Measurements from ENCODE around the gene ESRP2.
A peak's percentile ranks its signal among the peaks of the same experiment; 100 is the strongest.

The ESRP2 gene

DNA sequence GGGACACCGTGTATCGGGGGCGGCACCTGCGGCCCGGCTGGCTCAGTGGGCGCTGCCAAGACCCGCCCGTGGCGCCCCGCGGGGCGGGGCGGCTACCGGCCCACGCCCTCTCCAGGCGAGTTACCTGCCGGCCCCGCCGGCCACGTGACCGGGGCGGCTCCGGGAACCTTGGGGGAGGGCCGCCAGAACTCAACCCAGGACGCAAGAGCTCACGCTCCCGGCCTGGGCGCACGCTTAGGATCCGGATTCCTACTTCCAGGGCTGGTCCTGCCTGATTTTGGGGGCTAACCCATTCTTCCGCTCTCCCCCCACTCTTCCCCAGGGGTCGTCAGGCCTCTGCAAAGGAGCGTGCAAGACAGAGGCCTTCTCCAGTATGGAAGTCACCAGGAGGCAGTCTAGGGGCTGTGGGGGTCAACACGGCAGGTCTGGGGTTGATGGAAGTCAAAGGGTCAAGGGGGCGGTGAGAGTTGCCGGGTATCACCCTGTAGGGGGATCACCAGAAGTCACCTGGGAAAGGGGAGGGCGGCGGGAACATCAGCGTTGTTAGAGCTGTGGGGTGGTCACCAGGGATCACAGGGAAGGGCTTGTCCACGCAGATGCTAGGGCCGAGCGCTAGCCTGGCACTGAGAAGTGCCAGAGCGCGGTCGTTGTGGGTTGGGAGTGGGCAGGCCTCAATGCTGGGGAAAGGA, 354 bp upstream of the ESRP2 start:
- peak overlapping the region; percentile 97 for H3K27ac ChIP-seq
- TF ChIP-seq, protein P1, sequence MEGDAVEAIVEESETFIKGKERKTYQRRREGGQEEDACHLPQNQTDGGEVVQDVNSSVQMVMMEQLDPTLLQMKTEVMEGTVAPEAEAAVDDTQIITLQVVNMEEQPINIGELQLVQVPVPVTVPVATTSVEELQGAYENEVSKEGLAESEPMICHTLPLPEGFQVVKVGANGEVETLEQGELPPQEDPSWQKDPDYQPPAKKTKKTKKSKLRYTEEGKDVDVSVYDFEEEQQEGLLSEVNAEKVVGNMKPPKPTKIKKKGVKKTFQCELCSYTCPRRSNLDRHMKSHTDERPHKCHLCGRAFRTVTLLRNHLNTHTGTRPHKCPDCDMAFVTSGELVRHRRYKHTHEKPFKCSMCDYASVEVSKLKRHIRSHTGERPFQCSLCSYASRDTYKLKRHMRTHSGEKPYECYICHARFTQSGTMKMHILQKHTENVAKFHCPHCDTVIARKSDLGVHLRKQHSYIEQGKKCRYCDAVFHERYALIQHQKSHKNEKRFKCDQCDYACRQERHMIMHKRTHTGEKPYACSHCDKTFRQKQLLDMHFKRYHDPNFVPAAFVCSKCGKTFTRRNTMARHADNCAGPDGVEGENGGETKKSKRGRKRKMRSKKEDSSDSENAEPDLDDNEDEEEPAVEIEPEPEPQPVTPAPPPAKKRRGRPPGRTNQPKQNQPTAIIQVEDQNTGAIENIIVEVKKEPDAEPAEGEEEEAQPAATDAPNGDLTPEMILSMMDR (conservative IDR thresholded peaks at IDR 0.05) = no peak
- TF ChIP-seq ZFX (IDR thresholded peaks at IDR 0.05) = no peak

DNA sequence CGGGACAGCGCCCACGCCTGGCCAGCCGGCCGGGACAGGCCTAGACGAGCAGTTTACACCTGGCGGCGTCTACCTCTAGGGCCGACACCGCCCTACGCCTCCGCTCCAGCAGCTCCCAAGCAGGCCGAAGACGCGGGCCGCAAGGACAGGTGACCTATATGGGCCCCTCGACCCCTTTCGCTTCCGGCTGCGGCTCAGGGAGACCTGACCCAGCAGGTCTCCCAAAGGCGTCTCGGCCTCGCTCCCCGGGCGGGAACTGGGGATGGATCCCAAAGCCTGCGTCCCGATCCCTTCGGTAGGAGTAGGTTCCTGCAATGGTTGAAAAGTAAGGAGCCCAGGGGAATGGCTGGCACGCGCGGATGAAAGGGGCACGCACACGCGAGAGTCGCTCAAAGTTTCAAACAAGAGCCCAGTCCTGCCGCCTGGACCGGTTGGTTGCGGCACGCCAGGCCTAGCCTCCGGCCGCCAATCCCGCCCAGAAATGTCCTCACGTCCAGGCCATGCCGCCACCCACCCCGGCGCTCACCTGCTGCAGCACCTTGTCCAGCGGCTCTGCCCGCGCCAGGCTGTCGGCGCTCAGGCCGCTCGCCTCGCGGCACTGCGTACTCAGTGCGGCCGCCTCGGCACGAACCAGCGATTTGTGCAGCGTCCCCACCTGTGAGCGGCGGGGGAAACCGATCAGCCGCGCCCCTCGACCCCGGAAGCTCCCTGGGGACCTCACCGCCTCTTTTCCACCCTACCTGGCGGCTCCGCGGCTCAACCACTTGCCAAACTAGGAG, 630 bp downstream of the ESRP2 start:
- H3K27ac ChIP-seq = peak overlapping the region; percentile 97
- TF ChIP-seq, protein P1 (conservative IDR thresholded peaks at IDR 0.05) = peak; percentile 61
- TF ChIP-seq ZFX (IDR thresholded peaks at IDR 0.05) = peak; percentile 82

DNA sequence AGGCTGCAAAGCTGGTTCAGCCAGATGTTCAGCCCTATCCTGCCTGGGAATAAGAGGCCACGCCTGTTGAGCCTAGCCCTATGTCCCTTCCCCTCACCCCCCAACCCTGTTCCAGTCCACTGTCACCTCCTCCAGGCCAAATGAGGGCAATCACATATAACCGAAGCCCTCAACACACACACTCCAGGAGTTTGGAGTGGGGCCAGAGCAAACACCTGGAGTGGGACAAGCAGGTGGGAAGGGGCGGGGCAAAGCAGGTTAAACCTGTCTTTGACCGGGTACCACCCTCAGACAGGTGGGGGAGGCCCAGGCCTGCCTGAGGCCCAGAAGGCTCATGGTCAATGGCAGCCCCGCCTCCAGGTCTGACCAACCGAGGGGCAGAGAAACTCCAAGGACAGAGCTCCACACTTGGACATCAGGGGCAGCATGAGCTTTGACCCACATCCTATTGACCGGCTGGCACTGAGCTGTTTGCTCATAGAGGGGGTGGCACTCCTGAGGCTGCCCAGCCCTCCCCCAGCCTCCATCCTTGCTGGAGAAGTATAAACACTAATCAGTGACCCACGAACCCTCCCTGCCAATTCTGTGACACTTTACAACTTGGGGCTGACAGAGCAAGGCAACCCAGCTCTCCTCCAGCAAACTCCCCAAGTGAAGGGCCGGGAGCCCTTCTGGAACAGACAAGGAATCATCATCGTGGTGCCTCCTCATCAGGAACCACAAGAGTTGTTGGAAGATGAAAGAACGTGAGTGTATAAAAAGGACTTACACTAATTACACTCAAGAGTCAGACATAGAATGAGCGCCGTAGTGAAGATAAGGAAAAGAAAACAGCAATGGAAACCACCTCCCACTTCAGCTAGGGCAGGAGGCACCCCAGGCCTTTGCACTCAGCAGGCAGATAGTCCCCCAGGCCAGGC, 1.5 kb downstream of the ESRP2 start:
- TF ChIP-seq, protein P1 (conservative IDR thresholded peaks at IDR 0.05) = no peak
- TF ChIP-seq ZFX (IDR thresholded peaks at IDR 0.05) = no peak
- peak overlapping the region; percentile 97 for H3K27ac ChIP-seq

DNA sequence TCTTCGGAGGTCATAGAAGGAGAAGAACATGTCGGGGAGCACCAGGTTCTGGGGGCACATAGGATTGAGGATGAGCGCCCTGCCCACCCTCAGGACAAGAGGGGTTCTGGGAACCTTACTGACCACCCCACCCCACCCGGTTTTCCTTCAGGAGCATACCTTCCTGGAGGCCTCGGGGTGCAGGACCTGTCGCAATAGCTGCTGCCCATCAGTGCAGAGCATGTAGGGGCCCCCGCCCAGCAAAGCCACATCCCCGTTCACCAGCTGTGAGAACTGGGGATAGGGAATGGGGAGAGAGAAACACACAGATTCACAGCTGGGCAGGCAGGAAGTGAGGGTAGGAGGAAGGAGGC, 2.1 kb downstream of the ESRP2 start:
- TF ChIP-seq, protein P1 (conservative IDR thresholded peaks at IDR 0.05) = no peak
- TF ChIP-seq ZFX (IDR thresholded peaks at IDR 0.05) = no peak
- peak overlapping the region; percentile 97 for H3K27ac ChIP-seq

DNA sequence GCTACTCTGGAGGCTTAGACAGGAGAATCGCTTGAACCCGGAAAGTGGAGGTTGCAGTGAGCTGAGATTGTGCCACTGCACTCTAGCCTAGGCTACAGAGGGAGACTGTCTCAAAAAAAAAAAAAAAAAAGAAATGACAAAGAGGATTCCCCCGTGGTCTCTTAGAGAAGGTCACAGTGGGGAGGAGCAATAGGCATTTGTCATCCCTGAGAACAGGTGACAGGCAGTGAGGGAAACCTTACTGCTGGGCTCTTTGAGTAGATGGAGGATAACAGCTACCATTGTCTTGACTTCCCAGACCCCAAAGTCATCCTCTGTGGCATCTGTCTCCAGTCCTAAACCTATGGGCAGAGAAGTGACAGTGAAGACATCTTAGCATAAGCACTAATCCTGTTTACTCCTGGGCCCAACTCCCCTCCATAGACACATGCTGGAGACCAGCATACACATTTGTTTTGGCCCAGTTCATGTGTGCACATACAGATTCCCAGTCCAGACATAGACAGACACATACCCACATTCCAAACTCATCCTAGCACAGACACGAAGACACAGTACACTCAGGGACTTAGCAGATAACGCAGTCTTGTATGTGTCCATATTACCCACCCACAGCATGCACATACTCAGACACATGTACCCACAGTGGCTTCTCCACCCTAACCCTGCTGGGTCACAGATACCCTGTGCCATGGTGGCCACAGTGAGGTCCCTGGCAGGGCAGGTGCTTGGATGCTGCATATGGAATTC, 2.7 kb downstream of the ESRP2 start:
- no peak for TF ChIP-seq ZFX (IDR thresholded peaks at IDR 0.05)
- TF ChIP-seq, protein P1 (conservative IDR thresholded peaks at IDR 0.05) = no peak
- H3K27ac ChIP-seq = peak overlapping the region; percentile 97; the same call in 1 of the 2 replicates

DNA sequence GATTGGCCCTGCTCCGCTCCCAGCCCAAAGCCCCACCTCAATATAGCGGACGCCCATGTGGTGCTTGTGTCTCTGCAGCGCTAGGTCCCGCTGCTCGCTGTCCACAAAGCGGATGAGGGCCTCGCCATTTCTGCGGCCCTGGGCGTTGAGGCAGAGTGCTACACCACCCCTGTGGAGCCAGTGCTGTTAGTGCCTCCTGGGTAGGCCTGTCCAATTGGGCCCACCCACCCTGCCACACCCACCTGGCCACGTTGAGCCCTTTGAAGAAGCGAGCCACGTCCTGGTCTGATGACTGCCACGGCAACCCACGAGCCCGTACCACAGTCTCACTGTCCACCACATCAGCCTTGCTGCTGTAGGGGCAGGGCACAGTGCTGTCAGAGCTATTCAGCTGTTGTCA, 3.6 kb downstream of the ESRP2 start:
- H3K27ac ChIP-seq = no peak overlapping the region
- no peak for TF ChIP-seq ZFX (IDR thresholded peaks at IDR 0.05)
